ENCODE results near the gene GPR161.
"Not testable (repeated sequence)": the region's sequence is repeated elsewhere in the genome, so short reads cannot be mapped to it uniquely, and the experiment has no call there.

Gene GPR161

GRCh38 chr1:168136709-168137514, at the start of gene GPR161:
Gene GPR161, minus strand, starts transcription at chr1:168136930. Its CDS starts 32,080 bp downstream, at chr1:168104850.
- in situ Hi-C loops (cut with MboI; ENCODE audit: low sequenced_read_pairs): no loop called here

GRCh38 chr1:168181063-168181720, 44.5 kb upstream of the GPR161 start:
- in situ Hi-C loops (cut with MboI; ENCODE audit: low sequenced_read_pairs): not testable (repeated sequence)

GRCh38 chr1:168180148-168180524, 43.4 kb upstream of the GPR161 start:
- in situ Hi-C loops (cut with MboI; ENCODE audit: low sequenced_read_pairs): no loop called here

GRCh38 chr1:168179438-168180147, 42.9 kb upstream of the GPR161 start:
- in situ Hi-C loops (cut with MboI; ENCODE audit: low sequenced_read_pairs): no loop called here

- in situ Hi-C loops (cut with MboI; ENCODE audit: low sequenced_read_pairs): no loop called here
Measured at GRCh38 chr1:168178638-168179437, 42.1 kb upstream of the GPR161 start, which contains the start of gene TIPRL. Gene TIPRL, plus strand, starts transcription at chr1:168178962. Its CDS starts 116 bp downstream, at chr1:168179078.

- in situ Hi-C loops (cut with MboI; ENCODE audit: low sequenced_read_pairs): no loop called here
Measured at GRCh38 chr1:168178227-168178637, 41.5 kb upstream of the GPR161 start.

GRCh38 chr1:168172250-168172915, 35.7 kb upstream of the GPR161 start:
- in situ Hi-C loops (cut with MboI; ENCODE audit: low sequenced_read_pairs): no loop called here

- in situ Hi-C loops (cut with MboI; ENCODE audit: low sequenced_read_pairs): no loop called here
Measured at GRCh38 chr1:168170564-168171508, 34.1 kb upstream of the GPR161 start.

GRCh38 chr1:168167806-168168205, 31.1 kb upstream of the GPR161 start:
- in situ Hi-C loops (cut with MboI; ENCODE audit: low sequenced_read_pairs): no loop called here

GRCh38 chr1:168164771-168165170, 28.0 kb upstream of the GPR161 start:
- in situ Hi-C loops (cut with MboI; ENCODE audit: low sequenced_read_pairs): no loop called here

GRCh38 chr1:168163670-168164069, 26.9 kb upstream of the GPR161 start:
- in situ Hi-C loops (cut with MboI; ENCODE audit: low sequenced_read_pairs): no loop called here

GRCh38 chr1:168161459-168161858, 24.7 kb upstream of the GPR161 start:
- in situ Hi-C loops (cut with MboI; ENCODE audit: low sequenced_read_pairs): no loop called here

- in situ Hi-C loops (cut with MboI; ENCODE audit: low sequenced_read_pairs): no loop called here
Measured at GRCh38 chr1:168159979-168160378, 23.2 kb upstream of the GPR161 start.

GRCh38 chr1:168159251-168159650, 22.5 kb upstream of the GPR161 start:
- in situ Hi-C loops (cut with MboI; ENCODE audit: low sequenced_read_pairs): no loop called here

GRCh38 chr1:168157638-168158037, 20.9 kb upstream of the GPR161 start:
- in situ Hi-C loops (cut with MboI; ENCODE audit: low sequenced_read_pairs): no loop called here

GRCh38 chr1:168155910-168156309, 19.2 kb upstream of the GPR161 start:
- in situ Hi-C loops (cut with MboI; ENCODE audit: low sequenced_read_pairs): no loop called here

GRCh38 chr1:168154707-168155106, 18.0 kb upstream of the GPR161 start:
- in situ Hi-C loops (cut with MboI; ENCODE audit: low sequenced_read_pairs): not testable (repeated sequence)

GRCh38 chr1:168151935-168152334, 15.2 kb upstream of the GPR161 start:
- in situ Hi-C loops (cut with MboI; ENCODE audit: low sequenced_read_pairs): no loop called here

- in situ Hi-C loops (cut with MboI; ENCODE audit: low sequenced_read_pairs): no loop called here
Measured at GRCh38 chr1:168150283-168150682, 13.6 kb upstream of the GPR161 start.

Measured in hTERT RPE-1 (cell line).